Endothelial cell of umbilical vein (primary cell): ENCODE results near the gene PIGT.

ENCODE experiments used
- EZH2 ChIP-seq: IDR thresholded peaks from 2 replicates; pipeline ENCODE4 v1.6.1; 2012; ENCODE audit warnings: borderline replicate concordance, low read depth, mild to moderate bottlenecking, moderate library complexity, low read length, inconsistent platforms; ENCODE audit not compliant: severe bottlenecking
- GATA2 ChIP-seq: IDR thresholded peaks from 2 replicates; pipeline ENCODE4 v1.7.0; 2011; ENCODE audit warnings: low read depth, mild to moderate bottlenecking, moderate library complexity, mixed read lengths, low read length; ENCODE audit not compliant: insufficient read length, insufficient read depth
- MYC ChIP-seq: IDR thresholded peaks from one replicate; pipeline ENCODE4 v1.6.1; 2011; ENCODE audit warnings: mild to moderate bottlenecking, low read depth, low read length
- POLR2A ChIP-seq: IDR thresholded peaks from 2 replicates; pipeline ENCODE4 v1.6.1; 2012; ENCODE audit warnings: low read depth, mild to moderate bottlenecking, control low read depth, low read length
- TF ChIP-seq, protein P1 (sequence below), 2 donors: IDR thresholded peaks; 1 replicate in 1 of 2; 2 replicates in 1 of 2; pipeline ENCODE4 v1.5.1; 2011; ENCODE audit warnings: low read length in 2 of 2, mild to moderate bottlenecking in 2 of 2, moderate library complexity in 2 of 2, control low read depth in 1 of 2, inconsistent platforms in 1 of 2, low read depth in 1 of 2; ENCODE audit not compliant: insufficient read depth in 1 of 2; ENCODE audit errors: extremely low read depth in 1 of 2
- TF ChIP-seq, protein P2 (sequence below): IDR thresholded peaks from 2 replicates; pipeline ENCODE4 v1.6.1; 2011; ENCODE audit not compliant: insufficient read depth, insufficient read length

DNA sequence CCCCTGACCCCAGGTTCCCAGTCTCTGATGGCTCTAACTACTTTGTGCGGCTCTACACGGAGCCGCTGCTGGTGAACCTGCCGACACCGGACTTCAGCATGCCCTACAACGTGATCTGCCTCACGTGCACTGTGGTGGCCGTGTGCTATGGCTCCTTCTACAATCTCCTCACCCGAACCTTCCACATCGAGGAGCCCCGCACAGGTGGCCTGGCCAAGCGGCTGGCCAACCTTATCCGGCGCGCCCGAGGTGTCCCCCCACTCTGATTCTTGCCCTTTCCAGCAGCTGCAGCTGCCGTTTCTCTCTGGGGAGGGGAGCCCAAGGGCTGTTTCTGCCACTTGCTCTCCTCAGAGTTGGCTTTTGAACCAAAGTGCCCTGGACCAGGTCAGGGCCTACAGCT, 9.6 kb downstream of the PIGT start:
- TF ChIP-seq, protein P1, sequence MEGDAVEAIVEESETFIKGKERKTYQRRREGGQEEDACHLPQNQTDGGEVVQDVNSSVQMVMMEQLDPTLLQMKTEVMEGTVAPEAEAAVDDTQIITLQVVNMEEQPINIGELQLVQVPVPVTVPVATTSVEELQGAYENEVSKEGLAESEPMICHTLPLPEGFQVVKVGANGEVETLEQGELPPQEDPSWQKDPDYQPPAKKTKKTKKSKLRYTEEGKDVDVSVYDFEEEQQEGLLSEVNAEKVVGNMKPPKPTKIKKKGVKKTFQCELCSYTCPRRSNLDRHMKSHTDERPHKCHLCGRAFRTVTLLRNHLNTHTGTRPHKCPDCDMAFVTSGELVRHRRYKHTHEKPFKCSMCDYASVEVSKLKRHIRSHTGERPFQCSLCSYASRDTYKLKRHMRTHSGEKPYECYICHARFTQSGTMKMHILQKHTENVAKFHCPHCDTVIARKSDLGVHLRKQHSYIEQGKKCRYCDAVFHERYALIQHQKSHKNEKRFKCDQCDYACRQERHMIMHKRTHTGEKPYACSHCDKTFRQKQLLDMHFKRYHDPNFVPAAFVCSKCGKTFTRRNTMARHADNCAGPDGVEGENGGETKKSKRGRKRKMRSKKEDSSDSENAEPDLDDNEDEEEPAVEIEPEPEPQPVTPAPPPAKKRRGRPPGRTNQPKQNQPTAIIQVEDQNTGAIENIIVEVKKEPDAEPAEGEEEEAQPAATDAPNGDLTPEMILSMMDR (IDR thresholded peaks at IDR 0.05; ENCODE audit: extremely low read depth in 1 of 2, insufficient read depth in 1 of 2, low read depth in 1 of 2, low read length in 2 of 2) = no peak
- TF ChIP-seq EZH2 (no peak), POLR2A (no peak), MYC (no peak), GATA2 (no peak)
- TF ChIP-seq, protein P2, sequence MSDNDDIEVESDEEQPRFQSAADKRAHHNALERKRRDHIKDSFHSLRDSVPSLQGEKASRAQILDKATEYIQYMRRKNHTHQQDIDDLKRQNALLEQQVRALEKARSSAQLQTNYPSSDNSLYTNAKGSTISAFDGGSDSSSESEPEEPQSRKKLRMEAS = no peak
